Ishikawa (cell line): ENCODE measurements around the gene FAIM2.
A peak's percentile ranks its signal among the peaks of the same experiment; 100 is the strongest.

ENCODE experiments used
- CEBPB ChIP-seq: IDR thresholded peaks from 2 replicates; pipeline ENCODE4 v1.6.1; 2012
- CREB1 ChIP-seq: IDR thresholded peaks from 2 replicates; pipeline ENCODE4 v1.6.1; 2012; ENCODE audit warnings: low read depth
- EGR1 ChIP-seq: IDR thresholded peaks from 2 replicates; pipeline ENCODE4 v1.6.1; 2012
- EP300 ChIP-seq: IDR thresholded peaks from 2 replicates; pipeline ENCODE4 v1.6.1; 2012; ENCODE audit warnings: borderline replicate concordance
- FOXM1 ChIP-seq: IDR thresholded peaks from 2 replicates; pipeline ENCODE4 v1.6.1; 2012; ENCODE audit warnings: low read depth, borderline replicate concordance
- MAX ChIP-seq: IDR thresholded peaks from 2 replicates; pipeline ENCODE4 v1.6.1; 2012
- NFIC ChIP-seq: IDR thresholded peaks from 2 replicates; pipeline ENCODE4 v1.6.1; 2012
- RAD21 ChIP-seq: IDR thresholded peaks from 2 replicates; pipeline ENCODE4 v1.6.1; 2012; ENCODE audit warnings: low read depth
- REST ChIP-seq: IDR thresholded peaks from 2 replicates; pipeline ENCODE4 v1.6.1; 2012; ENCODE audit warnings: low read depth, mild to moderate bottlenecking
- TAF1 ChIP-seq: IDR thresholded peaks from 2 replicates; pipeline ENCODE4 v1.6.1; 2012; ENCODE audit warnings: low read depth, mild to moderate bottlenecking
- TCF12 ChIP-seq: IDR thresholded peaks from 2 replicates; pipeline ENCODE4 v1.6.1; 2012; ENCODE audit warnings: low read depth
- TEAD4 ChIP-seq: IDR thresholded peaks from 2 replicates; pipeline ENCODE4 v1.6.1; 2012
- USF1 ChIP-seq: IDR thresholded peaks from 2 replicates; pipeline ENCODE4 v1.6.1; 2012
- YY1 ChIP-seq: IDR thresholded peaks from 2 replicates; pipeline ENCODE4 v1.6.1; 2012; ENCODE audit warnings: low read depth
- ZBTB7A ChIP-seq: IDR thresholded peaks from 2 replicates; pipeline ENCODE4 v1.6.1; 2012; ENCODE audit warnings: low read depth

The FAIM2 gene

GRCh38 chr12:49843411-49843810, 60.3 kb downstream of the FAIM2 start:
- TF ChIP-seq NFIC (no peak), USF1 (no peak), CEBPB (no peak), EP300 (no peak), CREB1 (no peak), ZBTB7A (no peak), YY1 (no peak), RAD21 (no peak), TEAD4 (no peak), TAF1 (no peak), FOXM1 (no peak), EGR1 (no peak), MAX (no peak), TCF12 (no peak), REST (no peak)

- TF ChIP-seq YY1 (peak; percentile 97), CREB1 (no peak), RAD21 (no peak), EP300 (peak; percentile 14; the same call in 1 of the 2 replicates), TCF12 (peak; percentile 56; the same call in 1 of the 2 replicates), MAX (peak; percentile 95), TAF1 (peak; percentile 93), USF1 (peak; percentile 30), ZBTB7A (0 out of 2 replicates have a peak, but pooled peaks have one; percentile 57), TEAD4 (no peak), EGR1 (peak; percentile 100), REST (peak; percentile 62; the same call in 1 of the 2 replicates), NFIC (no peak), CEBPB (no peak), FOXM1 (no peak)
Observed at GRCh38 chr12:49842519-49843352, 61.0 kb downstream of the FAIM2 start, which contains the start of gene BCDIN3D. Gene BCDIN3D (minus strand): TSS chr12:49843106. CDS start chr12:49843087, 19 bp downstream.

- TF ChIP-seq CEBPB (no peak), NFIC (no peak), USF1 (0 out of 2 replicates have a peak, but pooled peaks have one; percentile 12), RAD21 (peak; percentile 86), CREB1 (no peak), ZBTB7A (no peak), TAF1 (no peak), EGR1 (no peak), TEAD4 (no peak)
Observed at GRCh38 chr12:49838973-49839633, 64.6 kb downstream of the FAIM2 start.

- TF ChIP-seq YY1 (no peak), USF1 (no peak), CEBPB (peak; percentile 57; the same call in 1 of the 2 replicates), TEAD4 (no peak), REST (no peak)
Observed at GRCh38 chr12:49832836-49833421, 70.8 kb downstream of the FAIM2 start.
